ENCODE measurements around the gene GBP4.

DNA sequence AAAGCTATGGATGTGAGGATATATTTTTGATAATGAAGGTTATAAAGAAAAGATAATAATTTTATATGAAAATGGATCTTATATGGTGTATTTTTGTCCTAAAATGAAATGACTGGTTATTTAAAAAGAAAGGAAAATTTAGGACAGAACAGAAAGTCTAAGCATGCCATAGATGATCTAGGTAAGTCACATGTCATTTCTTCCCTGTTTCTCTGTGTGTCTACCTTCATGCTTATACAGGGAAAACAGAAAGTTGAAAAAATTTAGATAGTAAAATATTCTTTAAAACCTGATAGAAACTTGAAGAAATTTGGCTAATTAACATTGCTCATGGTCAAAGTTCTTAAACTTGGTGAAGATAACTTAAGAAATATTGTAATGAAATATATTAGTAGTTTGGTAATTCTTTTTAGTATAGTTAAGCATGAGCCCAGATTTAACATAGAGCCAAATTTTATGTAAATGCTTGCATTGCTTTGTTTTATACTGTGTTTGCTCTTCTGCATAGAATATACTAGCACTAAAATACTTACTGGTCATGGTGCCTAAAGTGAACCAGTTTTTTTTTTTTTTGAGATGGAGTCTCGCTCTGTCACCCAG is 12.4 kb upstream of the GBP4 start:
- TF ChIP-seq, protein P1, sequence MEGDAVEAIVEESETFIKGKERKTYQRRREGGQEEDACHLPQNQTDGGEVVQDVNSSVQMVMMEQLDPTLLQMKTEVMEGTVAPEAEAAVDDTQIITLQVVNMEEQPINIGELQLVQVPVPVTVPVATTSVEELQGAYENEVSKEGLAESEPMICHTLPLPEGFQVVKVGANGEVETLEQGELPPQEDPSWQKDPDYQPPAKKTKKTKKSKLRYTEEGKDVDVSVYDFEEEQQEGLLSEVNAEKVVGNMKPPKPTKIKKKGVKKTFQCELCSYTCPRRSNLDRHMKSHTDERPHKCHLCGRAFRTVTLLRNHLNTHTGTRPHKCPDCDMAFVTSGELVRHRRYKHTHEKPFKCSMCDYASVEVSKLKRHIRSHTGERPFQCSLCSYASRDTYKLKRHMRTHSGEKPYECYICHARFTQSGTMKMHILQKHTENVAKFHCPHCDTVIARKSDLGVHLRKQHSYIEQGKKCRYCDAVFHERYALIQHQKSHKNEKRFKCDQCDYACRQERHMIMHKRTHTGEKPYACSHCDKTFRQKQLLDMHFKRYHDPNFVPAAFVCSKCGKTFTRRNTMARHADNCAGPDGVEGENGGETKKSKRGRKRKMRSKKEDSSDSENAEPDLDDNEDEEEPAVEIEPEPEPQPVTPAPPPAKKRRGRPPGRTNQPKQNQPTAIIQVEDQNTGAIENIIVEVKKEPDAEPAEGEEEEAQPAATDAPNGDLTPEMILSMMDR (IDR thresholded peaks at IDR 0.05), result no peak
- TF ChIP-seq POLR2A (IDR thresholded peaks at IDR 0.05) (no peak), EP300 (IDR thresholded peaks at IDR 0.05) (no peak)

Measured in gastroesophageal sphincter (tissue), 3 donors.